Activated T-helper 9 cell treated with anti-CD3 and anti-CD28 coated beads, Interleukin-2, amount 50 U/mL, for 16 hours (primary cell): ENCODE results near the gene TMEM134.

Source experiments
- DNase-seq: peaks from one replicate; pipeline ENCODE4 v3.0.0-alpha.2; 2020; ENCODE audit warnings: low read depth

TMEM134 gene

GRCh38 chr11:67422891-67423290, 46.2 kb downstream of the TMEM134 start:
- DNase-seq: no peak

GRCh38 chr11:67421430-67422031, 47.5 kb downstream of the TMEM134 start:
- no peak for DNase-seq

- peak; percentile 98 for DNase-seq
Measured at GRCh38 chr11:67420646-67421429, 48.2 kb downstream of the TMEM134 start.

- DNase-seq: no peak
Measured at GRCh38 chr11:67420147-67420645, 48.9 kb downstream of the TMEM134 start.

- no peak for DNase-seq
Measured at GRCh38 chr11:67419325-67420049, 49.6 kb downstream of the TMEM134 start.

GRCh38 chr11:67418476-67419281, 50.4 kb downstream of the TMEM134 start:
- DNase-seq: no peak

- DNase-seq: no peak
Measured at GRCh38 chr11:67417425-67417824, 51.6 kb downstream of the TMEM134 start.

- no peak for DNase-seq
Measured at GRCh38 chr11:67416416-67417335, 52.4 kb downstream of the TMEM134 start.

- no peak for DNase-seq
Measured at GRCh38 chr11:67415501-67416304, 53.3 kb downstream of the TMEM134 start, which contains the start of gene CARNS1. Gene CARNS1, plus strand, starts transcription at chr11:67415678. Its CDS starts 522 bp downstream, at chr11:67416200.

- DNase-seq: no peak
Measured at GRCh38 chr11:67413266-67413849, 55.7 kb downstream of the TMEM134 start.

GRCh38 chr11:67412495-67413179, 56.4 kb downstream of the TMEM134 start:
- no peak for DNase-seq

- no peak for DNase-seq
Measured at GRCh38 chr11:67411785-67412152, 57.3 kb downstream of the TMEM134 start.
